K562 (cell line): ENCODE results near the gene SRPK2. TPM values are rescaled to one million over a fixed set of nuclear protein-coding genes. Genes with fewer than 3 reads are reported as not detected.

ENCODE experiments used
- GATAD2A ChIP-seq: fragments of 450-650 bp; IDR thresholded peaks from 2 replicates; pipeline ENCODE4 v1.6.1; 2017
- LCOR ChIP-seq: sonication (generic); formaldehyde crosslinking; IDR thresholded peaks from 2 replicates; pipeline ENCODE4 v1.8.0; 2022; ENCODE audit warnings: mild to moderate bottlenecking, missing genetic modification reagents
- MNT ChIP-seq, 2 experiments: fragments of 450-650 bp; conservative IDR thresholded peaks; 2 replicates each; pipeline ENCODE4 v1.6.1; 2017; ENCODE audit warnings: mild to moderate bottlenecking in 2 of 2, moderate library complexity in 2 of 2
- PHF21A ChIP-seq: fragments of 450-650 bp; IDR thresholded peaks from 2 replicates; pipeline ENCODE4 v1.6.1; 2017; ENCODE audit warnings: low read depth, borderline replicate concordance
- PKNOX1 ChIP-seq: fragments of 450-650 bp; IDR thresholded peaks from 2 replicates; pipeline ENCODE4 v1.6.1; 2016
- RBM14 ChIP-seq: fragments of 200-400 bp; formaldehyde crosslinking; IDR thresholded peaks from 2 replicates; pipeline ENCODE4 v1.6.1; 2018; ENCODE audit warnings: low read depth, mild to moderate bottlenecking, low read length, moderate library complexity, borderline replicate concordance; ENCODE audit not compliant: insufficient read depth
- TEAD4 ChIP-seq, 2 experiments: sonication (generic) in 1 of 2; formaldehyde crosslinking in 1 of 2; IDR thresholded peaks; 2 replicates each; pipeline versions ENCODE4 v1.6.1 to v1.8.0; 2012 to 2022; ENCODE audit warnings: borderline replicate concordance in 1 of 2, inconsistent platforms in 1 of 2, low read length in 1 of 2, mild to moderate bottlenecking in 1 of 2, missing genetic modification reagents in 1 of 2
- TOE1 ChIP-seq, 2 experiments: fragments of 450-650 bp in 1 of 2; sonication (generic) in 1 of 2; formaldehyde crosslinking in 1 of 2; IDR thresholded peaks; 2 replicates each; pipeline versions ENCODE4 v1.7.1 to v1.8.0; 2016 to 2022; ENCODE audit warnings: borderline replicate concordance in 2 of 2, mild to moderate bottlenecking in 2 of 2, antibody characterized with exemption in 1 of 2, inconsistent platforms in 1 of 2, low read depth in 1 of 2, missing genetic modification reagents in 1 of 2, moderate library complexity in 1 of 2
- ZNF165 ChIP-seq: fragments of 250-450 bp; sonication (Bioruptor Pico); IDR thresholded peaks from 2 replicates; pipeline ENCODE4 v1.4.0; 2020; ENCODE audit warnings: borderline replicate concordance
- ZNF75A ChIP-seq: fragments of 450-650 bp; formaldehyde crosslinking; IDR thresholded peaks from 2 replicates; pipeline ENCODE4 v1.4.0; 2020; ENCODE audit warnings: mild to moderate bottlenecking
- polyA plus RNA-seq, 8 experiments: library from polyadenylated mRNA; depleted of rRNA in 4 of 8; stranded (reverse) in 5 of 8; unstranded in 3 of 8; fragments of >200 nt; fragmentation: Nextera tagmentation in 2 of 8; fragmentation: Illumina TruSeq in 1 of 8; extraction: Ambion mirVana in 2 of 8; extraction: Trizol in 1 of 8; gene quantifications; 2 replicates each; pipeline versions ENCODE4 v1.2.1 to v1.2.3, GENCODE V29; 2011 to 2014; ENCODE audit warnings: inconsistent platforms in 1 of 8, missing spikeins in 1 of 8
- total RNA-seq, 7 experiments: library from RNA; depleted of rRNA in 6 of 7; stranded (reverse); fragments of >200 nt in 6 of 7; fragmentation: Illumina TruSeq in 2 of 7; extraction: Trizol in 2 of 7; gene quantifications; 2 replicates each; pipeline versions ENCODE4 v1.2.1 to v1.2.3, GENCODE V29; 2011 to 2021; ENCODE audit warnings: low replicate concordance in 1 of 7
- TF ChIP-seq, protein P1 (sequence below), 2 experiments: IDR thresholded peaks; 2 replicates each; pipeline ENCODE4 v1.6.1; 2011; ENCODE audit warnings: borderline replicate concordance in 1 of 2, control low read depth in 1 of 2, low read depth in 1 of 2, low read length in 1 of 2, mild to moderate bottlenecking in 1 of 2, mixed read lengths in 1 of 2, moderate library complexity in 1 of 2; ENCODE audit not compliant: insufficient read depth in 1 of 2, insufficient read length in 1 of 2, poor library complexity in 1 of 2, severe bottlenecking in 1 of 2; ENCODE audit errors: extremely low read depth in 1 of 2
- TF ChIP-seq, protein P2 (sequence below), 2 experiments: fragments of 450-650 bp; formaldehyde crosslinking in 1 of 2; IDR thresholded peaks; 2 replicates each; pipeline versions ENCODE4 v1.4.0 to v1.6.1; 2014 to 2020; ENCODE audit warnings: mild to moderate bottlenecking in 2 of 2, borderline replicate concordance in 1 of 2, low read depth in 1 of 2

Gene SRPK2
- total and polyA plus RNA-seq, 9 of the 15 experiments (the other 6 are each of a cell fraction or from before 2014, with no cell fraction given): 21.5 to 44.7 (median 33.3) TPM

GRCh38 chr7:105429746-105430612, 41.3 kb upstream of the SRPK2 start (continued):
- TF ChIP-seq, protein P1, sequence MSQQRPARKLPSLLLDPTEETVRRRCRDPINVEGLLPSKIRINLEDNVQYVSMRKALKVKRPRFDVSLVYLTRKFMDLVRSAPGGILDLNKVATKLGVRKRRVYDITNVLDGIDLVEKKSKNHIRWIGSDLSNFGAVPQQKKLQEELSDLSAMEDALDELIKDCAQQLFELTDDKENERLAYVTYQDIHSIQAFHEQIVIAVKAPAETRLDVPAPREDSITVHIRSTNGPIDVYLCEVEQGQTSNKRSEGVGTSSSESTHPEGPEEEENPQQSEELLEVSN (IDR thresholded peaks at IDR 0.05; ENCODE audit: borderline replicate concordance in 1 of 2, extremely low read depth in 1 of 2, insufficient read depth in 1 of 2, insufficient read length in 1 of 2, low read depth in 1 of 2, low read length in 1 of 2, poor library complexity in 1 of 2, severe bottlenecking in 1 of 2): no peak
- 0 out of 2 replicates have a peak, but pooled peaks have one; percentile 6 for TF ChIP-seq TEAD4 (IDR thresholded peaks at IDR 0.05; ENCODE audit: low read length)
- no peak for TF ChIP-seq TEAD4 (CRISPR knock-in tag; IDR thresholded peaks at IDR 0.05; ENCODE audit: borderline replicate concordance)
- no peak for TF ChIP-seq ZNF75A (CRISPR knock-in tag)
- 0 out of 2 replicates have a peak, but pooled peaks have one; percentile 24 for TF ChIP-seq TOE1 (IDR thresholded peaks at IDR 0.05; ENCODE audit: borderline replicate concordance)
- no peak for TF ChIP-seq TOE1 (CRISPR knock-in tag; IDR thresholded peaks at IDR 0.05; ENCODE audit: borderline replicate concordance, low read depth)
- no peak for TF ChIP-seq ZNF165 (CRISPR knock-in tag)
- peak; percentile 56; the same call in 1 of the 2 replicates for TF ChIP-seq LCOR (CRISPR knock-in tag)
- TF ChIP-seq PKNOX1: peak; percentile 96
- no peak for TF ChIP-seq RBM14
- TF ChIP-seq, protein P2, sequence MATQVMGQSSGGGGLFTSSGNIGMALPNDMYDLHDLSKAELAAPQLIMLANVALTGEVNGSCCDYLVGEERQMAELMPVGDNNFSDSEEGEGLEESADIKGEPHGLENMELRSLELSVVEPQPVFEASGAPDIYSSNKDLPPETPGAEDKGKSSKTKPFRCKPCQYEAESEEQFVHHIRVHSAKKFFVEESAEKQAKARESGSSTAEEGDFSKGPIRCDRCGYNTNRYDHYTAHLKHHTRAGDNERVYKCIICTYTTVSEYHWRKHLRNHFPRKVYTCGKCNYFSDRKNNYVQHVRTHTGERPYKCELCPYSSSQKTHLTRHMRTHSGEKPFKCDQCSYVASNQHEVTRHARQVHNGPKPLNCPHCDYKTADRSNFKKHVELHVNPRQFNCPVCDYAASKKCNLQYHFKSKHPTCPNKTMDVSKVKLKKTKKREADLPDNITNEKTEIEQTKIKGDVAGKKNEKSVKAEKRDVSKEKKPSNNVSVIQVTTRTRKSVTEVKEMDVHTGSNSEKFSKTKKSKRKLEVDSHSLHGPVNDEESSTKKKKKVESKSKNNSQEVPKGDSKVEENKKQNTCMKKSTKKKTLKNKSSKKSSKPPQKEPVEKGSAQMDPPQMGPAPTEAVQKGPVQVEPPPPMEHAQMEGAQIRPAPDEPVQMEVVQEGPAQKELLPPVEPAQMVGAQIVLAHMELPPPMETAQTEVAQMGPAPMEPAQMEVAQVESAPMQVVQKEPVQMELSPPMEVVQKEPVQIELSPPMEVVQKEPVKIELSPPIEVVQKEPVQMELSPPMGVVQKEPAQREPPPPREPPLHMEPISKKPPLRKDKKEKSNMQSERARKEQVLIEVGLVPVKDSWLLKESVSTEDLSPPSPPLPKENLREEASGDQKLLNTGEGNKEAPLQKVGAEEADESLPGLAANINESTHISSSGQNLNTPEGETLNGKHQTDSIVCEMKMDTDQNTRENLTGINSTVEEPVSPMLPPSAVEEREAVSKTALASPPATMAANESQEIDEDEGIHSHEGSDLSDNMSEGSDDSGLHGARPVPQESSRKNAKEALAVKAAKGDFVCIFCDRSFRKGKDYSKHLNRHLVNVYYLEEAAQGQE (IDR thresholded peaks at IDR 0.05; ENCODE audit: borderline replicate concordance): peak; percentile 89
- TF ChIP-seq, protein P2 (CRISPR knock-in tag; IDR thresholded peaks at IDR 0.05; ENCODE audit: low read depth): no peak
- no peak for TF ChIP-seq GATAD2A
- no peak for TF ChIP-seq PHF21A
- peak; percentile 32 to 48; a peak in 1 of 4 replicates for TF ChIP-seq MNT (conservative IDR thresholded peaks at IDR 0.05)
